Rectal smooth muscle tissue (tissue), 1 donor: ENCODE measurements around the gene PITPNM1.
"Not testable (repeated sequence)": the region's sequence is repeated elsewhere in the genome, so short reads cannot be mapped to it uniquely, and the experiment has no call there.

Experiments
- H3K27ac ChIP-seq: one replicate; pipeline ENCODE4 v1.7.0; 2013; ENCODE audit warnings: low read depth, low read length, inconsistent platforms
- H3K27me3 ChIP-seq: one replicate; pipeline ENCODE4 v1.7.0; 2013; ENCODE audit warnings: low read length; ENCODE audit not compliant: control insufficient read depth, insufficient read depth
- H3K36me3 ChIP-seq: one replicate; pipeline ENCODE4 v1.7.0; 2013; ENCODE audit warnings: low read length; ENCODE audit not compliant: control insufficient read depth, insufficient read depth
- H3K4me1 ChIP-seq: one replicate; pipeline ENCODE4 v1.7.0; 2013; ENCODE audit warnings: low read length; ENCODE audit not compliant: control insufficient read depth, insufficient read depth
- H3K4me3 ChIP-seq: one replicate; pipeline ENCODE4 v1.7.0; 2013; ENCODE audit warnings: low read length
- H3K9ac ChIP-seq: one replicate; pipeline ENCODE4 v1.7.0; 2013; ENCODE audit warnings: low read length

The PITPNM1 gene

GRCh38 chr11:67489203-67489884, 15.8 kb downstream of the PITPNM1 start:
- Histone ChIP-seq H3K36me3 (peaks cover 13% of the 10 kb centered on the region), H3K27me3 (no peaks in the 10 kb centered on the region), H3K27ac (no peak overlapping the region), H3K4me3 (no peak overlapping the region), H3K9ac (no peak overlapping the region), H3K4me1 (peaks cover 5% of the 10 kb centered on the region)

- Histone ChIP-seq H3K4me3 (no peak overlapping the region), H3K27ac (no peak overlapping the region), H3K27me3 (no peaks in the 10 kb centered on the region), H3K4me1 (peaks cover 13% of the 10 kb centered on the region), H3K9ac (no peak overlapping the region), H3K36me3 (peaks cover 13% of the 10 kb centered on the region)
Measured at GRCh38 chr11:67486481-67487195, 18.5 kb downstream of the PITPNM1 start.

- H3K4me1 ChIP-seq: peaks cover 13% of the 10 kb centered on the region
- H3K9ac ChIP-seq, H3K4me3 ChIP-seq, H3K27me3 ChIP-seq, H3K27ac ChIP-seq: not testable (repeated sequence)
- peaks cover 13% of the 10 kb centered on the region for H3K36me3 ChIP-seq
Measured at GRCh38 chr11:67485873-67486361, 19.2 kb downstream of the PITPNM1 start.

- peaks cover 9% of the 10 kb centered on the region for H3K36me3 ChIP-seq
- H3K27me3 ChIP-seq: no peaks in the 10 kb centered on the region
- H3K4me1 ChIP-seq: peaks cover 13% of the 10 kb centered on the region
- peak overlapping the region; percentile 22 for H3K4me3 ChIP-seq
- peak overlapping the region; percentile 21 for H3K9ac ChIP-seq
- H3K27ac ChIP-seq: no peak overlapping the region
Measured at GRCh38 chr11:67484847-67485311, 20.3 kb downstream of the PITPNM1 start.

- H3K27ac ChIP-seq: no peak overlapping the region
- peaks cover 7% of the 10 kb centered on the region for H3K36me3 ChIP-seq
- H3K27me3 ChIP-seq: no peaks in the 10 kb centered on the region
- H3K4me1 ChIP-seq: peaks cover 13% of the 10 kb centered on the region
- H3K4me3 ChIP-seq: peak overlapping the region; percentile 79
- no peak overlapping the region for H3K9ac ChIP-seq
Measured at GRCh38 chr11:67483831-67484665, 21.1 kb downstream of the PITPNM1 start.

- H3K4me1 ChIP-seq: peaks cover 13% of the 10 kb centered on the region
- H3K9ac ChIP-seq: peak within 1 kb of the TSS; percentile 69
- H3K4me3 ChIP-seq: peak within 1 kb of the TSS; percentile 79
- H3K27ac ChIP-seq: peak within 1 kb of the TSS; percentile 86
- H3K27me3 ChIP-seq: no peaks in the 10 kb centered on the region
- peaks cover 6% of the 10 kb centered on the region for H3K36me3 ChIP-seq
Measured at GRCh38 chr11:67482827-67483798, 22.1 kb downstream of the PITPNM1 start, which contains the start of gene AIP. Gene AIP, plus strand, starts transcription at chr11:67483026. Its CDS starts 133 bp downstream, at chr11:67483159.

- Histone ChIP-seq H3K27ac (peak overlapping the region; percentile 86), H3K27me3 (no peaks in the 10 kb centered on the region), H3K4me1 (peaks cover 13% of the 10 kb centered on the region), H3K9ac (peak overlapping the region; percentile 45), H3K4me3 (peak overlapping the region; percentile 79), H3K36me3 (peaks cover 2% of the 10 kb centered on the region)
Measured at GRCh38 chr11:67482275-67482826, 22.8 kb downstream of the PITPNM1 start.

GRCh38 chr11:67477344-67478050, 27.7 kb downstream of the PITPNM1 start:
- not testable (repeated sequence) for H3K4me3 ChIP-seq, H3K9ac ChIP-seq, H3K36me3 ChIP-seq, H3K27me3 ChIP-seq, H3K4me1 ChIP-seq, H3K27ac ChIP-seq

- H3K36me3 ChIP-seq, H3K27me3 ChIP-seq, H3K9ac ChIP-seq, H3K4me3 ChIP-seq, H3K27ac ChIP-seq, H3K4me1 ChIP-seq: not testable (repeated sequence)
Measured at GRCh38 chr11:67476692-67477091, 28.5 kb downstream of the PITPNM1 start.

- Histone ChIP-seq H3K9ac (no peak overlapping the region), H3K36me3 (no peaks in the 10 kb centered on the region), H3K27me3 (no peaks in the 10 kb centered on the region), H3K4me3 (no peak overlapping the region), H3K27ac (no peak overlapping the region), H3K4me1 (peaks cover 6% of the 10 kb centered on the region)
Measured at GRCh38 chr11:67472882-67473281, 32.3 kb downstream of the PITPNM1 start.
